GM18498 (cell line): ENCODE results near the gene PCDHGA7.
"Not testable (repeated sequence)": the region's sequence is repeated elsewhere in the genome, so short reads cannot be mapped to it uniquely, and the experiment has no call there.

Experiments
- ATAC-seq: cut with Tn5 transposase; IDR thresholded peaks from one replicate; pipeline ENCODE4 v1.9.1; 2021; ENCODE audit warnings: mild to moderate bottlenecking, moderate library complexity; ENCODE audit not compliant: unreplicated experiment

The PCDHGA7 gene

DNA sequence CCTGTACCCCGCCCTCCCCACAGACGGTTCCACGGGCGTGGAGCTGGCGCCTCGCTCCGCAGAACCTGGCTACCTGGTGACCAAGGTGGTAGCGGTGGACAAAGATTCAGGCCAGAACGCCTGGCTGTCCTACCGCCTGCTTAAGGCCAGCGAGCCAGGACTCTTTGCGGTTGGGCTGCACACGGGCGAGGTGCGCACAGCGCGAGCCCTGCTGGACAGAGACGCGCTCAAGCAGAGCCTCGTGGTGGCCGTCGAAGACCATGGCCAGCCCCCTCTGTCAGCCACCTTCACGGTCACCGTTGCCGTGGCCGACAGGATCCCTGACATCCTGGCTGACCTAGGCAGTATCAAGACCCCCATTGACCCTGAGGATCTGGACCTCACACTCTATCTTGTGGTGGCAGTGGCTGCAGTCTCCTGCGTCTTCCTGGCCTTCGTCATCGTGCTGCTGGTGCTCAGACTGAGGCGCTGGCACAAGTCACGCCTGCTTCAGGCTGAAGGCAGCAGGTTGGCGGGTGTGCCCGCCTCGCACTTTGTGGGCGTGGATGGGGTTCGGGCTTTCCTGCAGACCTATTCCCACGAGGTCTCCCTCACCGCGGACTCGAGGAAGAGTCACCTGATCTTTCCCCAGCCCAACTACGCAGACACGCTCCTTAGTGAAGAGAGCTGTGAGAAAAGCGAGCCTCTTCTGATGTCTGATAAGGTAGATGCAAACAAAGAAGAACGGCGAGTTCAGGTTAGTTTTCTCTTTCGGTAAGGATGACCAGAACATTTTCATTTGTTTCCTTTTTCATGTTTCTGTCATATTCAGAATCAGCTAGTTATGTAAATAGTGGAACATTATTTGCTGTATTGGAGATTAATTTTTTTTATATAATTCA, 16.3 kb upstream of the PCDHGA7 start:
- ATAC-seq, result no peak

DNA sequence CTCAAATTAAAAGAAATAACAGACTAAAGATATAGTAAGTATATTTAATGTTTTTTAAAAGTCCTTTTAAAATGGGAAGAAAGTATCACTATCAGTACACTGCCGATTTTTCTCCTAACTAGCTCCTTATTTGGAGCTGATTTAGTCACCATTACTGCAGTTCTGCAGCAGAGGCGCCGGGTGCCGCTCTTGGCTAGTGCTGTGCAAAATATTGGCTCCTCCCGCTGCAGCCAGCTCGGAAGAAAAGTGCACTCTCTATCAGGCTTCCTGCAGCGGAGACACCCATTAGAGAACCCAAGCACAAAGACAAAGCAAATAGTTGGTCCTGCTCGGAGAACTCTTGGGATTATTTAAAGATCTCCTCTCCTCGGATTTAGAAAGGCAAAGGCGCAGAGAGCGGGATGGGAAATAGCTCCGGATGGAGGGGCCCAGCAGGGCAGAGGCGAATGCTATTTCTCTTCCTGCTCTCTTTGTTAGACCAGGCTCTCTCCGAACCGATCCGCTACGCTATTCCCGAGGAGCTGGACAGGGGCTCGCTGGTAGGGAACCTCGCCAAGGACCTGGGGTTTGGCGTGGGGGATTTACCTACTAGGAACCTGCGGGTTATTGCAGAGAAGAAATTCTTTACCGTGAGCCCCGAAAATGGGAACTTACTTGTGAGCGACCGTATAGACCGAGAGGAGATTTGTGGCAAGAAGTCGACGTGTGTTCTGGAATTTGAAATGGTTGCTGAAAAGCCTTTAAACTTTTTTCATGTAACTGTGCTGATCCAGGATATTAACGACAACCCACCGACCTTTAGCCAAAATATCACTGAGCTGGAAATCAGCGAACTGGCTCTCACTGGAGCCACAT, 12.3 kb upstream of the PCDHGA7 start, which contains the start of gene PCDHGB3:
Gene PCDHGB3, plus strand, starts transcription at position 249 of the 855 bp plus-strand sequence. Its CDS starts 153 bp downstream, at position 402.
- peak; percentile 88 for ATAC-seq

DNA sequence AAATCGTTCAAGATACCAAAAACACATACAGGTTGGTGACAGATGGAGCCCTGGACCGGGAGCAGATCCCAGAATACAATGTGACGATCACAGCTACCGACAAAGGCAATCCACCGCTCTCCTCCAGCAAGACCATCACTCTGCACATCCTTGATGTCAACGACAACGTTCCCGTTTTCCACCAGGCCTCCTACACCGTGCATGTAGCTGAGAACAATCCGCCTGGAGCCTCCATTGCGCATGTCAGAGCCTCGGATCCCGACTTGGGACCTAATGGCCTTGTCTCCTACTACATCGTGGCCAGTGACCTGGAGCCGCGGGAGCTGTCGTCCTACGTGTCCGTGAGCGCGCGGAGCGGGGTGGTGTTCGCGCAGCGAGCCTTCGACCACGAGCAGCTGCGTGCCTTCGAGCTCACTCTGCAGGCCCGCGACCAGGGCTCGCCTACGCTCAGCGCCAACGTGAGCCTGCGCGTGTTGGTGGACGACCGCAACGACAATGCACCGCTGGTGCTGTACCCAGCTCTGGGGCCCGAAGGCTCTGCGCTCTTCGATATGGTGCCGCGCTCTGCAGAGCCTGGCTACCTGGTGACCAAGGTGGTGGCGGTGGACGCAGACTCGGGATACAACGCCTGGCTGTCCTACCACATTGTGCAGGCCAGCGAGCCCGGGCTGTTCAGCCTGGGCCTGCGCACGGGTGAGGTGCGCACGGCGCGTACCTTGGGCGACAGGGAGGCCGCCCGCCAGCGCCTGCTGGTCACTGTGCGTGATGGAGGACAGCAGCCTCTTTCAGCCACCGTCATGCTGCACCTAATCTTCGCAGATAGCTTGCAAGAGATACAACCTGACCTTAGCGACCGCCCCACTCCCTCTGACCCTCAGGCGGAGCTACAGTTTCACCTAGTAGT, 10.7 kb upstream of the PCDHGA7 start:
- ATAC-seq, result no peak

DNA sequence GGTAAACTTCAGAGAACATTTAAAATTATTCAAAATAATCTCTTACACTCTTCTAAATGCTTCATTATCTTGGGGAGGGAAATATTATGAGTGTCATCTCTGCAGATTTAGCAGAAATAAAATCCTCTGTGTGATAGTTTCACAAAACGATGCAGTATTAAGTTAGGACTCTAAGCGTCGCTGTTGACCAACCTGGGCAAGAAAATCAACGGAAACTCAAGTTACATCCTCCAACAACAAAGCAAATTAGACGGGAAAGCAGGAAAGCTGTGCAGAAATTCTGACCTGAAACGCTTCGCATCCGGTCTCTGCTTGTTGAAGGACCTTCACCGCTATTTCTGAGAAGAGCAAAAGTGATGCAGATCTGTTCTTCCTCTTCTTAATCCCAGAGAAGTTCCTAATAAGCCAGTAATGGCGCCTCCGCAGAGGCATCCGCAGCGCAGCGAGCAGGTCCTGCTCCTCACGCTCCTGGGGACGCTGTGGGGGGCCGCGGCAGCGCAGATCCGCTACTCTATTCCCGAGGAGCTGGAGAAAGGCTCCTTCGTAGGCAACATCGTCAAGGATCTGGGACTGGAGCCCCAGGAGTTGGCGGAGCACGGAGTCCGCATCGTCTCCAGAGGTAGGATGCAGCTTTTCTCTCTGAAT, 8.7 kb upstream of the PCDHGA7 start, which contains the start of gene PCDHGA6:
Gene PCDHGA6, plus strand, starts transcription at position 219 of the 645 bp plus-strand sequence. Its CDS starts 193 bp downstream, at position 412.
- no peak for ATAC-seq

- ATAC-seq, result no peak
Measured at GRCh38 chr5:141374627-141375026, 7.9 kb upstream of the PCDHGA7 start.

- not testable (repeated sequence) for ATAC-seq
Measured at GRCh38 chr5:141375444-141376155, 6.9 kb upstream of the PCDHGA7 start.

DNA sequence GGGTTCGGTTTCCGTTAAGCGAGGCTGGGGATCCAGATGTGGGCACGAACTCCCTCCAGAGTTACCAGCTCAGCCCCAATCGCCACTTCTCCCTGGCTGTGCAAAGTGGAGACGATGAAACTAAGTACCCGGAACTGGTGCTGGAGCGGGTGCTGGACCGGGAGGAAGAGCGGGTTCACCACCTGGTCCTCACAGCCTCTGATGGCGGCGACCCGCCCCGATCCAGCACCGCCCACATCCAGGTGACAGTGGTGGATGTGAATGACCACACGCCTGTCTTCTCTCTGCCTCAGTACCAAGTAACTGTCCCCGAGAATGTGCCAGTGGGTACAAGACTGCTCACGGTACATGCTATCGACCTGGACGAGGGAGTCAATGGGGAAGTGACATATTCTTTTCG, 803 bp downstream of the PCDHGA7 start:
- no peak for ATAC-seq

DNA sequence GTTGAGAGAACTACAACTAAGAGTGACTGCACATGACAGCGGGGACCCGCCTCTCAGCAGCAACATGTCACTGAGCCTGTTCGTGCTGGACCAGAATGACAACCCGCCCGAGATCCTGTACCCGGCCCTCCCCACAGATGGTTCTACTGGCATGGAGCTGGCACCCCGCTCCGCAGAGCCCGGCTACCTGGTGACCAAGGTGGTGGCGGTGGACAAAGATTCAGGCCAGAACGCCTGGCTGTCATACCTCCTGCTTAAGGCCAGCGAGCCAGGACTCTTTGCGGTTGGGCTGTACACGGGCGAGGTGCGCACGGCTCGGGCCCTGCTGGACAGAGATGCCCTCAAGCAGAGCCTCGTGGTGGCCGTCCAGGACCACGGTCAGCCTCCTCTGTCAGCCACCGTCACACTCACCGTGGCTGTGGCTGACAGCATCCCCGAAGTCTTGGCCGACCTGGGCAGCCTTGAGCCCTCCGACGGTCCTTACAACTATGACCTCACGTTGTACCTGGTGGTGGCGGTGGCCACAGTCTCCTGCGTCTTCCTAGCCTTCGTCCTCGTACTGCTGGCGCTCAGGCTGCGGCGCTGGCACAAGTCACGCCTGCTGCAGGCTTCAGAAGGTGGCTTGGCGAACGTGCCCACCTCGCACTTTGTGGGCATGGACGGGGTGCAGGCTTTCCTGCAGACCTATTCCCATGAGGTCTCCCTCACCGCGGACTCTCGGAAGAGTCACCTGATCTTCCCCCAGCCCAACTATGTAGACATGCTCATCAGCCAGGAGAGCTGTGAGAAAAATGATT, 2.1 kb downstream of the PCDHGA7 start:
- ATAC-seq, result no peak

DNA sequence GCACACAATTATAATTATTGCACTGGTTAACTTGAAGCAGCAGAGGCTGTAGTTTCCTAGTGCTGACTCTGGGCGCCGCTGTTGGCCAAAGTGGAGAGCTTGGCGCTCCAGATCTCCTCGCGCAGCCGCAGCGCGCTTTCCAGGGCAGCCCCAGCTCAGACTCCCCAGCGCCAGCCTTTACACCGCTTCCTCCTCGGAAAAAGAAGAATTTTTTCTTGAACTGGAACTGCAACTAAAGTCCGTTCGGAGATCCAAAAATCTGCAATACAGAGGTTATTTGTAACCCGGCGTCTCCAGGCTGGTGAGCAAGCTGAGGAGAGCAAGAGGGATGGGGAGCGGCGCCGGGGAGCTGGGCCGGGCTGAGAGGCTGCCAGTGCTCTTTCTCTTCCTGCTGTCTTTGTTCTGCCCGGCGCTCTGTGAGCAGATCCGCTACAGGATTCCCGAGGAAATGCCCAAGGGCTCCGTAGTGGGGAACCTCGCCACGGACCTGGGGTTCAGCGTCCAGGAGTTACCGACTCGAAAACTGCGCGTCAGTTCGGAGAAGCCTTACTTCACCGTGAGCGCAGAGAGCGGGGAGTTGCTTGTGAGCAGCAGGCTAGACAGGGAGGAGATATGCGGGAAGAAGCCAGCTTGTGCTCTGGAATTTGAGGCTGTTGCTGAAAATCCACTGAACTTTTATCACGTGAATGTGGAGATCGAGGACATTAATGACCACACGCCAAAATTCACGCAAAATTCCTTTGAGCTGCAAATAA, 5.2 kb downstream of the PCDHGA7 start, which contains the start of gene PCDHGB4:
Gene PCDHGB4, plus strand, starts transcription at position 142 of the 755 bp plus-strand sequence. Its CDS starts 187 bp downstream, at position 329.
- ATAC-seq, result not testable (repeated sequence)

GRCh38 chr5:141388661-141389060, 6.1 kb downstream of the PCDHGA7 start:
- ATAC-seq, result no peak

- ATAC-seq, result no peak
Measured at GRCh38 chr5:141389153-141390042, 6.9 kb downstream of the PCDHGA7 start.

- ATAC-seq, result no peak
Measured at GRCh38 chr5:141392429-141393198, 10.1 kb downstream of the PCDHGA7 start, which contains the start of gene PCDHGA8. PCDHGA8 (plus strand) TSS chr5:141392633; CDS start chr5:141392814, 181 bp downstream.

DNA sequence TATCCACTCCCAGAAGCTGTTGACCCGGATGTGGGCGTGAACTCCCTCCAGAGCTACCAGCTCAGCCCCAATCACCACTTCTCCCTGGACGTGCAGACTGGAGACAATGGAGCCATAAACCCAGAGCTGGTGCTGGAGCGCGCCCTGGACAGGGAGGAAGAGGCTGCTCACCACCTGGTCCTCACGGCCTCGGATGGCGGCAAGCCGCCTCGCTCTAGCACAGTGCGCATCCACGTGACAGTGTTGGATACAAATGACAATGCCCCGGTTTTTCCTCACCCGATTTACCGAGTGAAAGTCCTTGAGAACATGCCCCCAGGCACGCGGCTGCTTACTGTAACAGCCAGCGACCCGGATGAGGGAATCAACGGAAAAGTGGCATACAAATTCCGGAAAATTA, 10.7 kb downstream of the PCDHGA7 start:
- no peak for ATAC-seq

DNA sequence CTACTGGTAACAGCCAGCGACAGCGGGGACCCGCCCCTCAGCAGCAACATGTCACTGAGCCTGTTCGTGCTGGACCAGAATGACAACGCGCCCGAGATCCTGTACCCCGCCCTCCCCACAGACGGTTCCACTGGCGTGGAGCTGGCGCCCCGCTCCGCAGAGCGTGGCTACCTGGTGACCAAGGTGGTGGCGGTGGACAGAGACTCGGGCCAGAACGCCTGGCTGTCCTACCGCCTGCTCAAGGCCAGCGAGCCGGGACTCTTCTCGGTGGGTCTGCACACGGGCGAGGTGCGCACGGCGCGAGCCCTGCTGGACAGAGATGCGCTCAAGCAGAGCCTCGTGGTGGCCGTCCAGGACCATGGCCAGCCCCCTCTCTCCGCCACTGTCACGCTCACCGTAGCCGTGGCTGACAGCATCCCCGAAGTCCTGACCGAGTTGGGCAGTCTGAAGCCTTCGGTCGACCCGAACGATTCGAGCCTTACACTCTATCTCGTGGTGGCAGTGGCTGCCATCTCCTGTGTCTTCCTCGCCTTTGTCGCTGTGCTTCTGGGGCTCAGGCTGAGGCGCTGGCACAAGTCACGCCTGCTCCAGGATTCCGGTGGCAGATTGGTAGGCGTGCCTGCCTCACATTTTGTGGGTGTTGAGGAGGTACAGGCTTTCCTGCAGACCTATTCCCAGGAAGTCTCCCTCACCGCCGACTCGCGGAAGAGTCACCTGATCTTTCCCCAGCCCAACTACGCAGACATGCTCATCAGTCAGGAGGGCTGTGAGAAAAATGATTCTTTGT, 12.1 kb downstream of the PCDHGA7 start:
- not testable (repeated sequence) for ATAC-seq
